Tibial nerve (tissue), 4 donors: ENCODE results near the gene TMEM91. TPM values are rescaled to one million over a fixed set of nuclear protein-coding genes. Genes with fewer than 3 reads are reported as not detected.

Experiments used
- DNase-seq, 2 donors: peaks; one replicate each; pipeline ENCODE4 v3.0.0-alpha.2; 2019; ENCODE audit warnings: low spot score in 2 of 2
- H3K27ac ChIP-seq, 4 donors: fragments of 200-600 bp; sonication (generic) in 3 of 4; one replicate each; pipeline ENCODE4 v1.5.1; 2017 to 2019; ENCODE audit warnings: mild to moderate bottlenecking in 1 of 4
- H3K27me3 ChIP-seq, 2 donors: fragments of 200-600 bp; sonication (generic) in 1 of 2; one replicate each; pipeline versions ENCODE4 v1.5.1 to v1.6.0; 2017 to 2019
- H3K36me3 ChIP-seq, 3 donors: fragments of 200-600 bp; sonication (generic); one replicate each; pipeline ENCODE4 v1.5.1; 2018 to 2019
- H3K4me1 ChIP-seq, 4 donors: fragments of 200-600 bp; sonication (generic) in 3 of 4; one replicate each; pipeline ENCODE4 v1.5.1; 2017 to 2019
- H3K4me3 ChIP-seq, 4 donors: fragments of 200-600 bp; sonication (generic) in 3 of 4; one replicate each; pipeline ENCODE4 v1.5.1; 2017 to 2019; ENCODE audit warnings: mild to moderate bottlenecking in 1 of 4, moderate library complexity in 1 of 4
- H3K9me3 ChIP-seq, 4 donors: fragments of 200-600 bp; sonication (generic) in 3 of 4; one replicate each; pipeline ENCODE4 v1.5.1; 2017 to 2019
- CTCF ChIP-seq, 5 experiments: fragments of 200-600 bp in 3 of 5; fragments of 450-650 bp in 2 of 5; sonication (generic) in 3 of 5; IDR thresholded peaks; one replicate each; pipeline ENCODE4 v1.5.1; 2016 to 2019; ENCODE audit warnings: antibody characterized with exemption in 5 of 5, mild to moderate bottlenecking in 3 of 5, moderate library complexity in 2 of 5
- EP300 ChIP-seq, 2 donors: sonication (generic); formaldehyde crosslinking; IDR thresholded peaks; one replicate each; pipeline ENCODE4 v1.6.1; 2017; ENCODE audit warnings: antibody characterized with exemption in 2 of 2, mild to moderate bottlenecking in 1 of 2
- POLR2A ChIP-seq, 2 donors: fragments of 450-650 bp; IDR thresholded peaks; one replicate each; pipeline ENCODE4 v1.6.1; 2017; ENCODE audit warnings: antibody characterized with exemption in 2 of 2, mild to moderate bottlenecking in 2 of 2, moderate library complexity in 2 of 2
- WGBS, 2 donors: methylation state at CpG; one replicate each; pipeline ENCODE4 v1.1.5; 2018; 5-methylcytosine and 5-hydroxymethylcytosine counted together
- total RNA-seq, 4 donors: library from RNA; depleted of rRNA; stranded (reverse); fragments of >200 nt; gene quantifications; one replicate each; pipeline ENCODE4 v1.1.0, GENCODE V29; 2016

Gene TMEM91
- total RNA-seq, 4 donors from 2014 or later = 20.3 to 50.8 (median 31.5) TPM

DNA sequence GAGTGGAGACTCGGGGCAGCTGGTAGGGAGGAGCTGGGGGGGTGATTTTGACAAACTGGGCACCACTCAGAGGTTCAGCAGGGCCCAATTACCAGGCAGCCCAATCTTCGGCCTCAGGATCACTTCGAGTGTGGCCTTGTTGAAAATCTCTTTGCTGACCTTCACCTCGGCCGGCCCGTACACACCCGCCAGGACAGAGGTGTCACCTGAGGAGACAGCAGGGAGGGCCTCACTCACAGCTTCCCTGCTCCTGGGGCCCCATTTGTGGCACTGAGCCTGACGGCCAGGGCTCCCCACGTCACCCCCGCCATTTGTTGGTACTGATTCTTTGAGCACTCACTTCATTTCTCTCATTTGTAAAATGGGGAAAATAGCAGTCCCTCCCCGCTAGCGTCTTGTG, 16.4 kb downstream of the TMEM91 start:
- 80 to 83% methylated on average over 12 of the region's 12 CpGs for WGBS, 2 donors
- H3K36me3 ChIP-seq = peaks cover 0 to 52% (median 11%) of the 10 kb centered on the region in 3 donors
- no peak overlapping the region for H3K4me3 ChIP-seq
- DNase-seq = no peak
- no peak overlapping the region for H3K27ac ChIP-seq
- H3K4me1 ChIP-seq = peaks cover 0 to 17% (median 12%) of the 10 kb centered on the region in 4 donors
- TF ChIP-seq POLR2A (IDR thresholded peaks at IDR 0.05) (no peak), CTCF (IDR thresholded peaks at IDR 0.05) (no peak), EP300 (IDR thresholded peaks at IDR 0.05) (no peak)
- no peaks in the 10 kb centered on the region for H3K9me3 ChIP-seq
- H3K27me3 ChIP-seq = no peaks in the 10 kb centered on the region

GRCh38 chr19:41395355-41395754, 19.0 kb downstream of the TMEM91 start:
- Histone ChIP-seq H3K27ac (no peak overlapping the region), H3K4me3 (no peak overlapping the region), H3K27me3 (no peaks in the 10 kb centered on the region), H3K9me3 (no peaks in the 10 kb centered on the region), H3K4me1 (peaks cover 0 to 38% (median 23%) of the 10 kb centered on the region in 4 donors), H3K36me3 (peaks cover 0 to 26% (median 6%) of the 10 kb centered on the region in 3 donors)
- 63 to 68% methylated on average over 6 of the region's 6 CpGs for WGBS, 2 donors
- no peak for TF ChIP-seq EP300 (IDR thresholded peaks at IDR 0.05)
- TF ChIP-seq CTCF (IDR thresholded peaks at IDR 0.05) = no peak
- TF ChIP-seq POLR2A (IDR thresholded peaks at IDR 0.05) = no peak
- DNase-seq = no peak

DNA sequence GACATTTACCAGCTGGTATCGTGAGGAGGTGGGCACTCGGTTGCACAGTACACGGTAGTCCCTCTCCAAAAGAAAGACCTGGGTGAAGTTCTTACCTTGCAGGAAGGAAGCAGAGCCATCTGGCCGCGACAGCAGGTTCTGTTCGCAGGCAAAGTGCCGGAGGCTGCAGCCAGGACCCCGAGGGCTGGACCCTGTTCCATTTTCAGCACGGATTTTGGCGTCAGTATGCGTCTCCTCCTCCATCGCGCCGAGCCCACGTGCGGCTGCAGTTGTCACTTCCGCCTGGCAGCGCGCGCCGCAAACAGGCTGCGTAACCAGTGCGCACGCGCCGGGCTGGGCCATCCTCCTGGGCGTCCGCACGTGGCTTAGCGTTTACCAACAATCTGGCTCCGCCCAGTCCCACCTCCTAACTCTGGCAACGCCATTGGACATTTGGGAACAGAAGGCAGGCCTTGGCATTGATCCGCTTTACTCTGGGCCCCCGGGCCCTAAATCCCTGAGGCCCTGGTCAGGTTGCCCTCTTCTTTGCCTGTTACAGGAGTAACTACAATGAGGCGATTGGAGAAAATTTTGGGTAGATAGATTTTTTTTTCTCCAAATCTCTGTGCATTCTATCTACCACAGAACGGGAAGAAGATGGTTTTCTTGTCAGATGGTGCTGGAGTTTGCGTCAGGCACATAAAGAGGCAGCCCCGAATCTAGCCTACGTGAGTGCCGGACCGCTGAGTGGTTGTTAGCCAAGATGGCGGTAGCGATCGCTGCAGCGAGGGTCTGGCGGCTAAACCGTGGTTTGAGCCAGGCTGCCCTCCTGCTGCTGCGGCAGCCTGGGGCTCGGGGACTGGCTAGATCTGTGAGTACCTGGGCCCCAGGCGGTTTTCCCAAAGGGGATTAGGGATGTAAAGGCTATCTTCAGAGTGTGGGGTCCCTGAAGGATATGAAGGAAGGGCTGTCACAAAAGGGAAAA, 21.0 kb downstream of the TMEM91 start, which contains the start of the genes BCKDHA and EXOSC5:
Gene BCKDHA (plus strand): TSS at position 733 of the 964 bp plus-strand sequence. CDS start 10 bp downstream, at position 743.
Gene EXOSC5 (minus strand): TSS at position 274 of the 964 bp plus-strand sequence. CDS start 31 bp downstream, at position 243.
- Histone ChIP-seq H3K4me3 (peak within 1 kb of the TSS; percentile 74 to 99 (median 96)), H3K27me3 (no peaks in the 10 kb centered on the region), H3K36me3 (peaks cover 0 to 13% (median 0%) of the 10 kb centered on the region in 3 donors), H3K27ac (peak within 1 kb of the TSS; percentile 87 to 97 (median 92)), H3K4me1 (peaks cover 0 to 55% (median 23%) of the 10 kb centered on the region in 4 donors), H3K9me3 (no peaks in the 10 kb centered on the region)
- DNase-seq = peak; percentile 99
- 0 to 1% methylated on average over 41 to 50 of the region's 50 CpGs for WGBS, 2 donors
- peak in 2 of 5 experiments; percentile 28 to 53 for TF ChIP-seq CTCF (IDR thresholded peaks at IDR 0.05)
- peak; percentile 85 to 98 for TF ChIP-seq EP300 (IDR thresholded peaks at IDR 0.05)
- TF ChIP-seq POLR2A (IDR thresholded peaks at IDR 0.05) = no peak

GRCh38 chr19:41398050-41398418, 21.7 kb downstream of the TMEM91 start:
- no peak for DNase-seq
- H3K4me1 ChIP-seq = peaks cover 0 to 62% (median 23%) of the 10 kb centered on the region in 4 donors
- TF ChIP-seq POLR2A (IDR thresholded peaks at IDR 0.05) = no peak
- TF ChIP-seq CTCF (IDR thresholded peaks at IDR 0.05) = no peak
- no peak for TF ChIP-seq EP300 (IDR thresholded peaks at IDR 0.05)
- H3K4me3 ChIP-seq = peak overlapping the region; percentile 74 to 99 (median 96)
- H3K27ac ChIP-seq = peak overlapping the region; percentile 87 to 97 (median 92)
- H3K9me3 ChIP-seq = no peaks in the 10 kb centered on the region
- peaks cover 0 to 13% (median 0%) of the 10 kb centered on the region in 3 donors for H3K36me3 ChIP-seq
- 0 to 1% methylated on average over 5 of the region's 5 CpGs for WGBS, 2 donors
- H3K27me3 ChIP-seq = no peaks in the 10 kb centered on the region
